Stimulated activated CD4-positive, alpha-beta T cell treated with anti-CD3 and anti-CD28 coated beads, Interleukin-15, amount 100 ng/mL, for 24 hours (primary cell): Measurements from ENCODE around the gene SLC35F2.
"Not testable (repeated sequence)": the region's sequence is repeated elsewhere in the genome, so short reads cannot be mapped to it uniquely, and the experiment has no call there.

Experiments used
- DNase-seq: peaks from one replicate; pipeline ENCODE4 v3.0.0-alpha.2; 2020

The SLC35F2 gene

GRCh38 chr11:107858217-107859070 lies at the start of gene SLC35F2:
TSS of gene SLC35F2 (minus strand) at chr11:107858787. CDS start at chr11:107858767, 20 bp downstream.
- peak; percentile 84 for DNase-seq

- DNase-seq = no peak
Observed at GRCh38 chr11:107908211-107908610, 49.6 kb upstream of the SLC35F2 start.

GRCh38 chr11:107898270-107898669 lies 39.7 kb upstream of the SLC35F2 start:
- DNase-seq = no peak

- no peak for DNase-seq
Observed at GRCh38 chr11:107882095-107882820, 23.7 kb upstream of the SLC35F2 start.

- DNase-seq = not testable (repeated sequence)
Observed at GRCh38 chr11:107881471-107881870, 22.9 kb upstream of the SLC35F2 start.

- DNase-seq = no peak
Observed at GRCh38 chr11:107876141-107876540, 17.6 kb upstream of the SLC35F2 start.

GRCh38 chr11:107864591-107864990 lies 6.0 kb upstream of the SLC35F2 start:
- DNase-seq = no peak

GRCh38 chr11:107860688-107861087 lies 2.1 kb upstream of the SLC35F2 start:
- DNase-seq = no peak

GRCh38 chr11:107860240-107860620 lies 1.6 kb upstream of the SLC35F2 start:
- DNase-seq = not testable (repeated sequence)

GRCh38 chr11:107859459-107860239 lies 1.1 kb upstream of the SLC35F2 start:
- peak; percentile 59 for DNase-seq

GRCh38 chr11:107857550-107858216 lies 904 bp downstream of the SLC35F2 start:
- DNase-seq = no peak

- DNase-seq = no peak
Observed at GRCh38 chr11:107856981-107857517, 1.5 kb downstream of the SLC35F2 start.

- DNase-seq = no peak
Observed at GRCh38 chr11:107856180-107856980, 2.2 kb downstream of the SLC35F2 start.

- no peak for DNase-seq
Observed at GRCh38 chr11:107853070-107853469, 5.5 kb downstream of the SLC35F2 start.

- no peak for DNase-seq
Observed at GRCh38 chr11:107851704-107852310, 6.8 kb downstream of the SLC35F2 start.

GRCh38 chr11:107849790-107850189 lies 8.8 kb downstream of the SLC35F2 start:
- no peak for DNase-seq

- no peak for DNase-seq
Observed at GRCh38 chr11:107848345-107848744, 10.2 kb downstream of the SLC35F2 start.

GRCh38 chr11:107847184-107847583 lies 11.4 kb downstream of the SLC35F2 start:
- DNase-seq = no peak

- DNase-seq = peak; percentile 11
Observed at GRCh38 chr11:107844041-107844440, 14.5 kb downstream of the SLC35F2 start.

- no peak for DNase-seq
Observed at GRCh38 chr11:107842412-107843100, 16.0 kb downstream of the SLC35F2 start.

GRCh38 chr11:107840129-107840484 lies 18.5 kb downstream of the SLC35F2 start:
- DNase-seq = no peak
